Osteoblast (primary cell): ENCODE results near the gene P4HA2. TPM values are rescaled to one million over a fixed set of nuclear protein-coding genes. Genes with fewer than 3 reads are reported as not detected.

Experiments used
- DNase-seq: peaks from one replicate; pipeline ENCODE4 v3.0.0; 2011; ENCODE audit warnings: low spot score, mixed read lengths; ENCODE audit not compliant: insufficient read length; ENCODE audit errors: missing footprints
- H2AFZ ChIP-seq: 2 replicates; pipeline ENCODE4 v1.6.0; 2011; ENCODE audit warnings: mild to moderate bottlenecking, low read length
- H3K27ac ChIP-seq: 2 replicates; pipeline ENCODE4 v1.5.1; 2011; ENCODE audit warnings: mild to moderate bottlenecking, low read depth, low read length, moderate library complexity
- H3K27me3 ChIP-seq: 2 replicates; pipeline ENCODE4 v1.6.0; 2012; ENCODE audit warnings: mild to moderate bottlenecking, control low read depth, inconsistent platforms, low read length, moderate library complexity; ENCODE audit not compliant: insufficient read depth
- H3K36me3 ChIP-seq: 2 replicates; pipeline ENCODE4 v1.5.1; 2011; ENCODE audit warnings: mild to moderate bottlenecking, low read length, control low read depth, moderate library complexity; ENCODE audit not compliant: insufficient read depth
- H3K4me1 ChIP-seq: 2 replicates; pipeline ENCODE4 v1.5.1; 2011; ENCODE audit warnings: mild to moderate bottlenecking, low read length, control low read depth, moderate library complexity; ENCODE audit not compliant: insufficient read depth
- H3K4me2 ChIP-seq: 2 replicates; pipeline ENCODE4 v1.6.0; 2011; ENCODE audit warnings: mild to moderate bottlenecking, low read length; ENCODE audit not compliant: insufficient read depth
- H3K4me3 ChIP-seq: fragments of 200-600 bp; sonication (generic); 3 replicates; pipeline ENCODE4 v1.5.1; 2012; ENCODE audit warnings: mild to moderate bottlenecking, low read length, inconsistent platforms; ENCODE audit not compliant: insufficient read depth
- H3K79me2 ChIP-seq: 2 replicates; pipeline ENCODE4 v1.6.0; 2012; ENCODE audit warnings: mild to moderate bottlenecking, low read length, control low read depth, inconsistent platforms; ENCODE audit not compliant: insufficient read depth
- H3K9me3 ChIP-seq: 2 replicates; pipeline ENCODE4 v1.5.1; 2011; ENCODE audit warnings: low read depth, low read length, control low read depth
- H4K20me1 ChIP-seq: 2 replicates; pipeline ENCODE4 v1.6.0; 2012; ENCODE audit warnings: mild to moderate bottlenecking, low read length, control low read depth; ENCODE audit not compliant: insufficient read depth
- total RNA-seq: library from RNA; depleted of rRNA; stranded (reverse); fragments of >200 nt; gene quantifications from 2 replicates; pipeline ENCODE4 v1.2.3, GENCODE V29; 2012
- TF ChIP-seq, protein P1 (sequence below): IDR thresholded peaks from 2 replicates; pipeline ENCODE4 v1.5.1; 2011; ENCODE audit warnings: mild to moderate bottlenecking, low read depth, low read length, moderate library complexity; ENCODE audit errors: extremely low read depth

P4HA2 gene
- total RNA-seq, 1 donor: 186 TPM

DNA sequence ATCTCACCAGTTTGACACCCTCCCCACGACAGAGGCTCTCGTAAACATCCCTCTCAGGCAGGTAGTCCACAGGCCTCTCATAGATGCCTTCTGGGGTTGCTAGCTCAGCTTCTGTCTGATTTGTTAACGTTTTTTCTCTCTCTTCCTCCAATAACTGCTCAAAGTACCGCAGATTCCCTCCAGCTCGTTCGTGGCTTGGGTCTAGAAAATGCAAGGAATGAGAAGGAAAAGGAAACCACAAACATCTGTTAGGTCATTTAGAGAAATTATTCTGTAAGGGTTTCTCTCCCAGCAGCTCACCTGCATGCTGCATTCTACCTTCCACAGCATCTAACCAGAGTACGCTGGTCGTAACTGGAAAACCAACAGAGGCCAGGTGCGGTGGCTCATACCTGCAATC is 18.5 kb downstream of the P4HA2 start:
- TF ChIP-seq, protein P1, sequence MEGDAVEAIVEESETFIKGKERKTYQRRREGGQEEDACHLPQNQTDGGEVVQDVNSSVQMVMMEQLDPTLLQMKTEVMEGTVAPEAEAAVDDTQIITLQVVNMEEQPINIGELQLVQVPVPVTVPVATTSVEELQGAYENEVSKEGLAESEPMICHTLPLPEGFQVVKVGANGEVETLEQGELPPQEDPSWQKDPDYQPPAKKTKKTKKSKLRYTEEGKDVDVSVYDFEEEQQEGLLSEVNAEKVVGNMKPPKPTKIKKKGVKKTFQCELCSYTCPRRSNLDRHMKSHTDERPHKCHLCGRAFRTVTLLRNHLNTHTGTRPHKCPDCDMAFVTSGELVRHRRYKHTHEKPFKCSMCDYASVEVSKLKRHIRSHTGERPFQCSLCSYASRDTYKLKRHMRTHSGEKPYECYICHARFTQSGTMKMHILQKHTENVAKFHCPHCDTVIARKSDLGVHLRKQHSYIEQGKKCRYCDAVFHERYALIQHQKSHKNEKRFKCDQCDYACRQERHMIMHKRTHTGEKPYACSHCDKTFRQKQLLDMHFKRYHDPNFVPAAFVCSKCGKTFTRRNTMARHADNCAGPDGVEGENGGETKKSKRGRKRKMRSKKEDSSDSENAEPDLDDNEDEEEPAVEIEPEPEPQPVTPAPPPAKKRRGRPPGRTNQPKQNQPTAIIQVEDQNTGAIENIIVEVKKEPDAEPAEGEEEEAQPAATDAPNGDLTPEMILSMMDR: no peak
- no peak for DNase-seq
- no peaks in the 10 kb centered on the region for H3K4me1 ChIP-seq
- no peak overlapping the region for H3K4me2 ChIP-seq
- no peak overlapping the region for H3K27ac ChIP-seq
- H3K79me2 ChIP-seq: peaks cover 4% of the 10 kb centered on the region
- peaks cover 12% of the 10 kb centered on the region for H4K20me1 ChIP-seq
- no peaks in the 10 kb centered on the region for H3K9me3 ChIP-seq
- no peak overlapping the region for H3K4me3 ChIP-seq
- no peaks in the 10 kb centered on the region for H3K27me3 ChIP-seq
- H2AFZ ChIP-seq: no peak overlapping the region
- peaks cover 88% of the 10 kb centered on the region for H3K36me3 ChIP-seq

DNA sequence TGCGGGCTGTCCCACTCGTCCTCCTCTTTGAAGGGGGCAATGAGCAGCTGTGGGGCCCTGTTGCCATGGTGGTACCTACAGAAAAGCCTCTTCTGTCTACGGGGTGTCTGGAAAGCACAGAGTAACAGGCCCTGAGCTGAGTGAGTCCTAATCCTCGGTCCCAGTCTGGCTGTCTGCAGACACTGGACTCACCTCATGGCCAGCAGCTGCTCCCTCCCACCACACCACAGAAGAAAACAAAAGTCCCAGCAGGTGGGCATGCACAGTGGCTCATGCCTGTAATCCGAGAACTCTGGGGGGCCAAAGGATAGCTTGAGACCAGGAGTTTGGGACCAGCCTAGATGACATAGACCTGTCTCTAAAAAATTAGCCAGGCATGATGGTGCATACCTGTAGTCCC is 19.9 kb downstream of the P4HA2 start:
- peaks cover 12% of the 10 kb centered on the region for H3K4me1 ChIP-seq
- no peak overlapping the region for H3K27ac ChIP-seq
- H3K79me2 ChIP-seq: no peaks in the 10 kb centered on the region
- peaks cover 16% of the 10 kb centered on the region for H4K20me1 ChIP-seq
- no peak overlapping the region for H3K4me2 ChIP-seq
- TF ChIP-seq, protein P1: no peak
- no peak for DNase-seq
- no peak overlapping the region for H3K4me3 ChIP-seq
- H3K9me3 ChIP-seq: no peaks in the 10 kb centered on the region
- peaks cover 87% of the 10 kb centered on the region for H3K36me3 ChIP-seq
- H3K27me3 ChIP-seq: no peaks in the 10 kb centered on the region
- no peak overlapping the region for H2AFZ ChIP-seq

- Histone ChIP-seq H3K9me3 (no peaks in the 10 kb centered on the region), H4K20me1 (peaks cover 18% of the 10 kb centered on the region), H3K27ac (no peak overlapping the region), H3K36me3 (peaks cover 86% of the 10 kb centered on the region), H3K4me2 (no peak overlapping the region), H3K79me2 (no peaks in the 10 kb centered on the region), H3K4me1 (peaks cover 12% of the 10 kb centered on the region), H3K27me3 (no peaks in the 10 kb centered on the region), H3K4me3 (no peak overlapping the region), H2AFZ (no peak overlapping the region)
- TF ChIP-seq, protein P1: no peak
- no peak for DNase-seq
Observed at GRCh38 chr5:132206782-132207181, 20.9 kb downstream of the P4HA2 start.

DNA sequence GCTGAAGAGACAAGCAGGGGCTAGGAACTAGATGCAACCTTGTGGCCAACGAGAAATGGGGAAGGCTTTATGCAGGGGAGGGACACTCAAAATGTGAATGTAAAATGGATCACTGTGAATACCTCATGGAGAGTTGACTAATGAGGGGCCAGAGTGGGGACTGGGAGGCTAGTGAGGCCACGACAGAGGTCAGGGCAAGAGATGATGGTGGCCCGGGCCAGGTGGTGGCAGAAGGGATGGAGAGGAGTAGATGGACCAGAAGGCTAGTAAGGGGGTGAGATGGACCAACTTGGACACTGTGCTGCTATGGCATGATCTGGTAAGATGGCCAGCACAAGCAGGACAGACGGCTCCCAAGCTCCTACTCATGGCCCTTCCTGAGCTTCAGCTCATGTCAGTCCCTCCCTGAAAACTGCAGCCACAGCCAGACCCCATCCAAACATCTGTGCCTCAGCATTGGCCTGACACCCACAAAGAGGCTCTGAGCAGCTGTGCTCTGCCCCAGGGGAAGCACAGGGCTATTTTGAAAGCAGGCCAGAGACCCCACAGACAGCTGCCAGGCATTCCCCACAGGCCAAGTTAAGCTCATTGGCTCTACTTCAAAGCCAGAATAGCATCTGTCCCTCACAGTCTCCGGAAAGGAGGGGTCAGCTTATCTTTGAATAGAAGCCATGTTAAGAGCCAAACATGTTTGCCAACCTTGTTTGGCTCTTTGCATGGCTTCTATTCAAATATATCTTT is 22.1 kb downstream of the P4HA2 start:
- TF ChIP-seq, protein P1: no peak
- Histone ChIP-seq H3K79me2 (no peaks in the 10 kb centered on the region), H4K20me1 (peaks cover 21% of the 10 kb centered on the region), H3K4me3 (no peak overlapping the region), H3K9me3 (no peaks in the 10 kb centered on the region), H3K4me1 (peaks cover 12% of the 10 kb centered on the region), H2AFZ (no peak overlapping the region), H3K4me2 (no peak overlapping the region), H3K36me3 (peaks cover 86% of the 10 kb centered on the region), H3K27me3 (no peaks in the 10 kb centered on the region), H3K27ac (no peak overlapping the region)
- no peak for DNase-seq
